Measurements from ENCODE around the gene MAPK8IP1.

- TF ChIP-seq ZNF274 (IDR thresholded peaks at IDR 0.05; ENCODE audit: low read depth, low read length) (no peak), SUZ12 (IDR thresholded peaks at IDR 0.05; ENCODE audit: extremely low read depth, insufficient read depth, insufficient read length) (no peak)
These were observed 27.4 kb upstream of the MAPK8IP1 start for GRCh38 chr11:45857961-45858474.
